GM12891 (cell line): ENCODE data around the gene ANKH.
"Not testable (repeated sequence)": the region's sequence is repeated elsewhere in the genome, so short reads cannot be mapped to it uniquely, and the experiment has no call there.

ENCODE experiments used
- DNase-seq: peaks from one replicate; pipeline ENCODE4 v3.0.0; 2011; ENCODE audit warnings: low spot score; ENCODE audit not compliant: insufficient read length
- FAIRE-seq: peaks from 2 replicates; lab custom pipeline; 2011; peaks lifted over from hg19 to GRCh38; lab: Jason Lieb, UNC
- PAX5 ChIP-seq: IDR thresholded peaks from 2 replicates; pipeline ENCODE4 v1.6.1; 2011; ENCODE audit warnings: low read length, moderate library complexity, mild to moderate bottlenecking; ENCODE audit not compliant: insufficient read depth, severe bottlenecking
- POLR2A ChIP-seq: IDR thresholded peaks from 2 replicates; pipeline ENCODE4 v1.6.1; 2011; ENCODE audit warnings: low read depth, low read length, control low read depth
- POLR2AphosphoS5 ChIP-seq: IDR thresholded peaks from 2 replicates; pipeline ENCODE4 v1.6.1; 2011; ENCODE audit warnings: low read depth, low read length, control low read depth
- POU2F2 ChIP-seq: IDR thresholded peaks from 2 replicates; pipeline ENCODE4 v1.6.1; 2011; ENCODE audit warnings: low read depth, mild to moderate bottlenecking, control low read depth, low read length, moderate library complexity
- SPI1 ChIP-seq: IDR thresholded peaks from 2 replicates; pipeline ENCODE4 v1.6.1; 2011; ENCODE audit warnings: low read depth, low read length, control low read depth
- TAF1 ChIP-seq: IDR thresholded peaks from 2 replicates; pipeline ENCODE4 v1.6.1; 2011; ENCODE audit warnings: low read depth, low read length, control low read depth

The ANKH gene

DNA sequence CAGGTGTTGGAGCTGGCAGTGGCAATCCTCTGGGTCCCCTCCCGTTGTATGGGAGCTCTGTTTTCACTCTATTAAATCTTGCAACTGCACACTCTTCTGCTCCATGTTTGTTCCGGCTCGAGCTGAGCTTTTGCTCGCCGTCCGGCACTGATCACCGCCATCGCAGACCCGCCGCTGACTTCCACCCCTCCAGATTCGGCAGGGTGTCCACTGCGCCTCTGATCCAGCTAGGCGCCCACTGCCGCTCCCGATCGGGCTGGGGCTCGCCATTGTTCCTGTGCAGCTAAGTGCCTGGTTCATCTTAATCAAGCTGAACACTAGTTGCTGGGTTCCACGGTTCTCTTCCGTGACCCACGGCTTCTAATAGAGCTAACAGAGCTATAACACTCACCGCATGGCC is 23.2 kb downstream of the ANKH start:
- TF ChIP-seq SPI1 (no peak), POLR2A (no peak), TAF1 (no peak), POU2F2 (no peak), PAX5 (no peak), POLR2AphosphoS5 (no peak)
- FAIRE-seq = no peak
- no peak for DNase-seq

DNA sequence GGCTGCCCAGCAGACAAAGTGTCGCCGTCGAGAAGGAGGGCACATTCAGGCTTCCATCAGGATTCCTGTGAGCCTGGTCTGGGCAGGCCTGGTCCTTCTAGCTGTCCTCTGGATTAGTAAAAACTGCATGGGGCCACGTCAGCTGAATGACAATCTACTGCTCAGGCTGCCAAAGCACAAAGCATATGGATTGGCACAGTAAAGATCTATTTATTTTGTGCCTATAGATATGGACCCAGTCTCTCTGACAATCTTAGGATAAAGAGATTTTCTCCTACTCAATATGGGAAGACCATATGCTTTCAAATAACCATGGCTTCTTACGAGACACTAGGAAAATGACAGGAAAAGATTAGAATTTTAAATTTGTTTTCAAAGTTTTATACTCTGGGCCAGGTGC is 24.1 kb downstream of the ANKH start:
- FAIRE-seq (no peak), DNase-seq (no peak)
- TF ChIP-seq POLR2AphosphoS5 (no peak), POLR2A (no peak), POU2F2 (no peak), PAX5 (no peak)

DNA sequence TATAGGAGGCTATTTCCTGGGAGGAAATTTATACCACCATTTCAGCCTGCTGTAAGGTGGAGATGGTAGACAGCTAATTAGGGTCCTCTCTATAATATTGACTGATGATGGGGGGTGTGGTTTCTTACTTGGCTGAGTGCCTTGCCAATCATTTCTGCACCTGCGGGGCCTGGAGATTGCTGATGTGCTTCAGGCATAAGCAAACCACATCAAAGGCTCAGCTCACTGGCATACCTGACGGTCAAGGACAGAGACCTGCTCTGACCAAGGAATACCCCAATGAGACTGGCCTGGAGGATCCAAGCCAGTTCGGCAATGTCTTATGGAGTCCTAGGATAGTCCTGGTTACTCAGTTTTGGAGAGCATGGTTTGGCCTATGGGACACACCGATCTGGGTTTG is 29.5 kb downstream of the ANKH start:
- TF ChIP-seq POU2F2 (no peak), PAX5 (no peak), POLR2A (no peak), SPI1 (no peak), TAF1 (no peak), POLR2AphosphoS5 (no peak)
- FAIRE-seq (no peak), DNase-seq (no peak)

DNA sequence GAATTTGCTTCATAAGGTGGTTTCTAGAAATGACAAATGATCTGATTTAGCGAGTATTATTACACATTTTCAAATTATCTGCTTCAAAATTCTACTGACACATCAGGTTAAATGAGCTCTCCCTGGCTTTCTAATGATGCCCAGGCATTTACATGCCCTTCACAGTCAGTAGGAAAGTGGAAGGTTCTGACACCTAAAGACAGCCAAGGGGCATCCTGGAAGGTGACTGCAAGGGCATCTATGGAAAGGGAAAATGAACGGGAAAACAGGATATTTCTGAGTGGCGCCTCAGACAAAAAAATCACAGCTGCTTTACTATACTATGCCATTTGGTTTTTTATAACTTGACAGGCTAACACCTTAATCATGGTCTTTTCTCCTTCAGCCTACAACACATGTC is 31.0 kb downstream of the ANKH start:
- FAIRE-seq (no peak), DNase-seq (no peak)
- TF ChIP-seq PAX5 (no peak), SPI1 (no peak), TAF1 (no peak), POLR2A (no peak), POLR2AphosphoS5 (no peak), POU2F2 (no peak)

DNA sequence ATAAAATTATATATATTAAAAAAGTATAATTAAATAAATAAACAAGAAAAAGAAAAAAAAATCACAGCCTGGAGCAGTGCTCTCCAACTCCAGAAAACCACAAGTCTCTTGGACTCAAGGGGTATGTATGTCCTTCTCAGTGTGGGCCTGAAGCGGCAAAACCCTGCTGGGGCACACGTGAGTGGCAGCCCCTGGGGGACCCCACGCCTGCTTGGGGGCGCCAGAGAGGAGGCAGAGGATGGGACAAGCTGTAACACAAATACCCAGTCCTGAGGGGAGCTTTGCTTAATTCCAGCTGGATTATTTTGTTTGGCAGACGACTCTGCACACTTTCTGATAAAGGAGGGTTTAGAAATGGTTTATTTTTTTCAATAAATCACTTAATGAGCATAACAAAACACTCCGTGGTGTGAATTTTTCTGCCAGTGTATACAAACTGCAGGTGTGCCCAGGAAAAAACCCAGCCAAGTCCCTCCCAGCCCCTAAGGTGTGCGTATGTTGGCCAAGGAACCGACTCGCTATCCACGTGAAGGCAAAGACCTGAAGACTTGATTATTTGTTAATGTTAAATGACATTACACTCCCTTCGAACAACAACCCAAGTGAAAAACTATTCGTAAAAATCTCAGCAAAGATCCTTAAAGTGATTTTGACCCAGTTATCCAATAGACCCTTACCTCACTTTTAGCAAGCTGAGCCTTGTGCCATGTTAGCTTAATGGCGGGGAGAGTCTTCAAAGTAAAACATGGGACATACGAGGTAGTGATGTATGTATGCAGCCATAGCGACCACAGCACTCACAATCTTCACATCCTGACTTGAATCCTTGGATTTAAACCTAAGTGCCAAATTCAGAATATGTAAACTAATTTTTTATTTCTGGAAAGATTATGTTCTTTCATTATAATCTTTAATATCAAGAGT is 32.9 kb downstream of the ANKH start:
- TF ChIP-seq POLR2A (no peak), POLR2AphosphoS5 (no peak), PAX5 (no peak), TAF1 (no peak), SPI1 (no peak), POU2F2 (no peak)
- DNase-seq (no peak), FAIRE-seq (no peak)

GRCh38 chr5:14837423-14838122 is 34.0 kb downstream of the ANKH start:
- FAIRE-seq = not testable (repeated sequence)

GRCh38 chr5:14834584-14835550 is 36.7 kb downstream of the ANKH start:
- DNase-seq (no peak), FAIRE-seq (no peak)
- no peak for TF ChIP-seq POU2F2
- no peak for TF ChIP-seq TAF1
- TF ChIP-seq SPI1 = no peak
- TF ChIP-seq POLR2A = no peak
- no peak for TF ChIP-seq POLR2AphosphoS5
- TF ChIP-seq PAX5 = no peak

More at GRCh38 chr5:14837423-14838122, 34.0 kb downstream of the ANKH start:
- DNase-seq = not testable (repeated sequence)

- DNase-seq = no peak
- no peak for FAIRE-seq
- TF ChIP-seq SPI1 = no peak
- no peak for TF ChIP-seq POLR2AphosphoS5
- TF ChIP-seq PAX5 = no peak
These were observed 37.5 kb downstream of the ANKH start for GRCh38 chr5:14834062-14834461.

DNA sequence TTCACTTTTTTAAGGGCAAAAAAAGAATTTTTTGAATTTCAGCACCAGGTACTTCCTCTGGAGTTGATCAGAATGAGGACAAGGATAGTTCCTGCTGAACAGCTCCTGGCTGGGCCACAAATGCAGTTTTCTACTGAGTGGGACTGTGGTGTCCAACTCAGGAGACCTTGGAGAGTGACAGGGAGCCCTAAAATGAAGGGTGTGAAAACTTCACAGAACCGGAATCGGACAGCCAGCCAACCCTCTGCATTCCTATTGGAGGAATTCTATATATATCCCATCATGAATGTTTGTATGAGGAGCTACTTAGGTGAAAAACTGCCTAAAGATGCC is 40.6 kb downstream of the ANKH start:
- DNase-seq = no peak
- no peak for TF ChIP-seq TAF1
- TF ChIP-seq POLR2AphosphoS5 = no peak
- no peak for TF ChIP-seq SPI1
- no peak for TF ChIP-seq POU2F2
- no peak for TF ChIP-seq POLR2A
- no peak for TF ChIP-seq PAX5
- no peak for FAIRE-seq
